Measurements from ENCODE around the gene TPCN2. TPM values are rescaled to one million over a fixed set of nuclear protein-coding genes. Genes with fewer than 3 reads are reported as not detected.

The TPCN2 gene
- total RNA-seq, 1 experiment from 2014 or later = 16.3 TPM

GRCh38 chr11:69079661-69080256 is 31.0 kb downstream of the TPCN2 start:
- DNase-seq (ENCODE audit: unreplicated experiment) = no peak
- no TSS peak for BruUV-seq (replicated peaks)
- ChIA-PET CTCF (interaction anchor here (1.0 kb wide), 1 partner anchor 9 kb away, joined by 3 read pairs; no protein-coding TSS in a partner anchor), POLR2A (no interaction called here)
- Mint-ChIP-seq H3K27ac (ENCODE audit: low read depth, unreplicated experiment) (peak overlapping the region; percentile 86), H3K27me3 (ENCODE audit: insufficient read depth, unreplicated experiment) (no peaks in the 10 kb centered on the region), H3K36me3 (ENCODE audit: insufficient read depth, unreplicated experiment) (no peaks in the 10 kb centered on the region), H3K4me1 (ENCODE audit: insufficient read depth, unreplicated experiment) (peaks cover 22% of the 10 kb centered on the region), H3K4me3 (ENCODE audit: unreplicated experiment) (no peak overlapping the region), H3K9me3 (ENCODE audit: unreplicated experiment) (no peaks in the 10 kb centered on the region)
- TF ChIP-seq, protein P1, sequence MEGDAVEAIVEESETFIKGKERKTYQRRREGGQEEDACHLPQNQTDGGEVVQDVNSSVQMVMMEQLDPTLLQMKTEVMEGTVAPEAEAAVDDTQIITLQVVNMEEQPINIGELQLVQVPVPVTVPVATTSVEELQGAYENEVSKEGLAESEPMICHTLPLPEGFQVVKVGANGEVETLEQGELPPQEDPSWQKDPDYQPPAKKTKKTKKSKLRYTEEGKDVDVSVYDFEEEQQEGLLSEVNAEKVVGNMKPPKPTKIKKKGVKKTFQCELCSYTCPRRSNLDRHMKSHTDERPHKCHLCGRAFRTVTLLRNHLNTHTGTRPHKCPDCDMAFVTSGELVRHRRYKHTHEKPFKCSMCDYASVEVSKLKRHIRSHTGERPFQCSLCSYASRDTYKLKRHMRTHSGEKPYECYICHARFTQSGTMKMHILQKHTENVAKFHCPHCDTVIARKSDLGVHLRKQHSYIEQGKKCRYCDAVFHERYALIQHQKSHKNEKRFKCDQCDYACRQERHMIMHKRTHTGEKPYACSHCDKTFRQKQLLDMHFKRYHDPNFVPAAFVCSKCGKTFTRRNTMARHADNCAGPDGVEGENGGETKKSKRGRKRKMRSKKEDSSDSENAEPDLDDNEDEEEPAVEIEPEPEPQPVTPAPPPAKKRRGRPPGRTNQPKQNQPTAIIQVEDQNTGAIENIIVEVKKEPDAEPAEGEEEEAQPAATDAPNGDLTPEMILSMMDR (IDR thresholded peaks at IDR 0.05; ENCODE audit: unreplicated experiment) = no peak
- intact Hi-C loops (cut with micrococcal nuclease) = loop anchor here (10.0 kb wide), 1 partner anchor 235 kb away; the partner anchor contains the start of gene CPT1A

DNA sequence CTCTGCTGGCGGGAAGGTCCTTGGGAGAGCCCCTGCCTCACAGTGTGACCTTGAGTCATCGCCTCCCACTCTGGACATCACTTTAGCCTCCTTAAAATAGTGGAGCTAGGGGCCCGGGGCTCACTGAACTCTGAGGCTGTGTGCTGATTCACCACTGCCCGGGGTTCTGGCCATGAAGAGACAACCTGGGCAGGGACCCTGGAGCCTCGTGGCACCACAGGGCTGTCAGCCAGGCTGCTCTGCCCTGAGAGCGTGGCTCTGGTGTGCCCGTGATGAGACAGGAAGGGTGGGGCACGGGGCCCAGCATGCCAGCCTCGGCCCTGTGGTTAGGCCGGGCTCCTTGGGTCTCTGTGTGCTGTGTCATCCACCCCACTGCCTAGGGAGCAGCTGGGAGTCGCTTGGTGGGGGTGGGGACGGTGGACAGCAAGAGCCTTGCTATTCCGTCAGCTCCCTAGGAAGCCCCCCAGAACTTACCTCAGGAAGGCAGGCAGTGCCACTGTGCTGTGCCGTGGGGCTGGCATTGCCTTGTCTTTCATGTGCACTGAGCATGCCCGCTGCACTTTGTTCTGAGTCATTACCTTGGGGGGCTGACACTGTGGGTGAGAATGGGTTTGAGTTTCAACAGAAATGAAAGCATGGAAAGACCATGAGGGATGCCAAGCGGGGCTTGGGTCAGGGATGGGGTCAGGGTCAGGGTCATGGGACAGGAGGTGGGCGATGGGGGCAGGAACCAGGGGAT is 31.7 kb downstream of the TPCN2 start:
- intact Hi-C loops (cut with micrococcal nuclease) = loop anchor here (10.0 kb wide), 1 partner anchor 236 kb away; the partner anchor contains the start of gene CPT1A
- Mint-ChIP-seq H3K36me3 (ENCODE audit: insufficient read depth, unreplicated experiment) (no peaks in the 10 kb centered on the region), H3K27me3 (ENCODE audit: insufficient read depth, unreplicated experiment) (no peaks in the 10 kb centered on the region), H3K4me3 (ENCODE audit: unreplicated experiment) (no peak overlapping the region), H3K27ac (ENCODE audit: low read depth, unreplicated experiment) (peak overlapping the region; percentile 86), H3K4me1 (ENCODE audit: insufficient read depth, unreplicated experiment) (peaks cover 15% of the 10 kb centered on the region), H3K9me3 (ENCODE audit: unreplicated experiment) (no peaks in the 10 kb centered on the region)
- no TSS peak for BruUV-seq (replicated peaks)
- TF ChIP-seq, protein P1 (IDR thresholded peaks at IDR 0.05; ENCODE audit: unreplicated experiment) = no peak
- peak; percentile 79 for DNase-seq (ENCODE audit: unreplicated experiment)
- ChIA-PET POLR2A (interaction anchor here (0.7 to 0.9 kb wide), 2 partner anchors 9 to 176 kb away, joined by 3 to 4 read pairs; partner anchors contain the start of genes IGHMBP2 and MRPL21), CTCF (interaction anchor here (0.9 kb wide), 1 partner anchor 37 kb away, joined by 3 read pairs; no protein-coding TSS in a partner anchor)

DNA sequence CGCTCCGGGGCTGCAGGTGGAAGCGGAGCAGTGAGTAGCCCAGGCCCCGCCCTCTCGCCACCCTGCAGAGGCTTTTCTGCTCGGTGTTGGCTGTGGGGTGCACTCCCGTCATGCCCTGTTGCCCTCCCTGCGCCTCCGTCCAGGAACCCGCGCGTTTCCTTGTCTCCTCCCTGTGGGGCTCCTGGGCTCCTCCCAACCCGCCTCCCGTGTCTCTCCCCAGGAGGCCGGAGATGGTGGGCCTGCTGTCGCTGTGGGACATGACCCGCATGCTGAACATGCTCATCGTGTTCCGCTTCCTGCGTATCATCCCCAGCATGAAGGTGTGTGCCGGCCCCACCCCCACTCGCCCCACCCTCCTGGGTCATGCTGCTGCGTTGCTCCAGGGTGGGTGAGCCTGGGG is 32.4 kb downstream of the TPCN2 start:
- peak overlapping the region; percentile 86 for H3K27ac Mint-ChIP-seq (ENCODE audit: low read depth, unreplicated experiment)
- POLR2A ChIA-PET = no interaction called here
- intact Hi-C loops (cut with micrococcal nuclease) = loop anchor here (10.0 kb wide), 1 partner anchor 236 kb away; the partner anchor contains the start of gene CPT1A
- H3K27me3 Mint-ChIP-seq (ENCODE audit: insufficient read depth, unreplicated experiment) = no peaks in the 10 kb centered on the region
- no peak overlapping the region for H3K4me3 Mint-ChIP-seq (ENCODE audit: unreplicated experiment)
- CTCF ChIA-PET = interaction anchor here (0.9 kb wide), 1 partner anchor 38 kb away, joined by 3 read pairs; no protein-coding TSS in a partner anchor
- DNase-seq (ENCODE audit: unreplicated experiment) = no peak
- TF ChIP-seq, protein P1 (IDR thresholded peaks at IDR 0.05; ENCODE audit: unreplicated experiment) = no peak
- peaks cover 10% of the 10 kb centered on the region for H3K4me1 Mint-ChIP-seq (ENCODE audit: insufficient read depth, unreplicated experiment)
- H3K36me3 Mint-ChIP-seq (ENCODE audit: insufficient read depth, unreplicated experiment) = peaks cover 4% of the 10 kb centered on the region
- H3K9me3 Mint-ChIP-seq (ENCODE audit: unreplicated experiment) = no peaks in the 10 kb centered on the region
- no TSS peak for BruUV-seq (replicated peaks)

Measured in MCF 10A (cell line).